GM23338 (cell line): Measurements from ENCODE around the gene ATF7IP2. TPM values are rescaled to one million over a fixed set of nuclear protein-coding genes. Genes with fewer than 3 reads are reported as not detected.
"Not testable (repeated sequence)": the region's sequence is repeated elsewhere in the genome, so short reads cannot be mapped to it uniquely, and the experiment has no call there.

ENCODE experiments used
- ATAC-seq: fragments of 200-7000 bp; cut with Tn5 transposase; 3 replicates; pipeline ENCODE4 v1.9.1; 2020
- DNase-seq: peaks from one replicate; pipeline ENCODE4 v3.0.0-alpha.2; 2015; ENCODE audit warnings: low spot score
- H2AFZ ChIP-seq: fragments of 200-600 bp; sonication (generic); 2 replicates; pipeline ENCODE4 v1.8.0; 2016; ENCODE audit warnings: antibody characterized with exemption, mild to moderate bottlenecking, moderate library complexity
- H3F3A ChIP-seq: fragments of 200-600 bp; sonication (generic); replicated peaks from 2 replicates; pipeline ENCODE4 v1.8.0; 2017; ENCODE audit warnings: antibody characterized with exemption, mixed run types, low read depth
- H3K27ac ChIP-seq: fragments of 200-600 bp; sonication (generic); 2 replicates; pipeline ENCODE4 v1.6.1; 2016; ENCODE audit warnings: low read depth
- H3K27me3 ChIP-seq: fragments of 200-600 bp; sonication (generic); 2 replicates; pipeline ENCODE4 v1.8.0; 2016; ENCODE audit warnings: mild to moderate bottlenecking, mixed run types, moderate library complexity; ENCODE audit not compliant: insufficient read depth
- H3K36me3 ChIP-seq: fragments of 200-600 bp; sonication (generic); 2 replicates; pipeline ENCODE4 v1.8.0; 2016; ENCODE audit warnings: mild to moderate bottlenecking; ENCODE audit not compliant: insufficient read depth
- H3K4me1 ChIP-seq: fragments of 200-600 bp; sonication (generic); 2 replicates; pipeline ENCODE4 v1.8.0; 2016; ENCODE audit warnings: mild to moderate bottlenecking, moderate library complexity; ENCODE audit not compliant: insufficient read depth
- H3K4me2 ChIP-seq: fragments of 200-600 bp; sonication (generic); 2 replicates; pipeline ENCODE4 v1.7.1; 2017; ENCODE audit warnings: mixed run types
- H3K4me3 ChIP-seq: fragments of 200-600 bp; sonication (generic); 2 replicates; pipeline ENCODE4 v1.6.1; 2016; ENCODE audit warnings: mixed run types
- H3K79me2 ChIP-seq: fragments of 200-600 bp; sonication (generic); replicated peaks from 2 replicates; pipeline ENCODE4 v1.8.0; 2017; ENCODE audit warnings: mild to moderate bottlenecking; ENCODE audit not compliant: insufficient read depth
- H3K9me2 ChIP-seq: fragments of 200-600 bp; sonication (generic); 2 replicates; pipeline ENCODE4 v1.8.0; 2017; ENCODE audit not compliant: insufficient read depth
- H4K20me1 ChIP-seq: fragments of 200-600 bp; sonication (generic); replicated peaks from 2 replicates; pipeline ENCODE4 v1.8.0; 2017; ENCODE audit warnings: mild to moderate bottlenecking; ENCODE audit not compliant: insufficient read depth
- H3K27ac Mint-ChIP-seq: 2 replicates; pipeline ENCODE4 v1.8.0; 2020; ENCODE audit warnings: inconsistent platforms, mild to moderate bottlenecking, moderate library complexity, mixed read lengths
- H3K27me3 Mint-ChIP-seq: 3 replicates; pipeline ENCODE4 v1.8.0; 2022; ENCODE audit warnings: low read depth, mild to moderate bottlenecking, moderate library complexity, mixed read lengths, inconsistent platforms; ENCODE audit not compliant: insufficient read depth, poor library complexity
- H3K36me3 Mint-ChIP-seq: 3 replicates; pipeline ENCODE4 v1.8.0; 2021; ENCODE audit warnings: low read depth, mild to moderate bottlenecking, inconsistent platforms, moderate library complexity, mixed read lengths
- H3K4me1 Mint-ChIP-seq: 3 replicates; pipeline ENCODE4 v1.8.0; 2020; ENCODE audit warnings: mild to moderate bottlenecking, inconsistent platforms, mixed read lengths
- H3K4me3 Mint-ChIP-seq: 3 replicates; pipeline ENCODE4 v1.8.0; 2021; ENCODE audit warnings: moderate library complexity, mild to moderate bottlenecking, inconsistent platforms, mixed read lengths
- H3K9me3 Mint-ChIP-seq: 3 replicates; pipeline ENCODE4 v1.8.0; 2020; ENCODE audit warnings: moderate library complexity, mild to moderate bottlenecking, inconsistent platforms, mixed read lengths
- CREB1 ChIP-seq: fragments of 250-450 bp; sonication (Bioruptor Pico); IDR thresholded peaks from 2 replicates; pipeline ENCODE4 v1.5.0; 2020; ENCODE audit warnings: low read depth, mild to moderate bottlenecking, moderate library complexity
- CTCF ChIP-seq, 2 experiments: fragments of 200-600 bp in 1 of 2; sonication (generic) in 1 of 2; conservative IDR thresholded peaks; 2 replicates each; pipeline versions ENCODE4 v1.5.1 to v1.6.1; 2016 to 2017; ENCODE audit warnings: antibody characterized with exemption in 2 of 2, low read depth in 2 of 2, mild to moderate bottlenecking in 2 of 2, moderate library complexity in 1 of 2
- ETS1 ChIP-seq: IDR thresholded peaks from 2 replicates; pipeline ENCODE4 v1.6.1; 2016; ENCODE audit warnings: antibody characterized with exemption
- EZH2 ChIP-seq: fragments of 200-600 bp; sonication (generic); IDR thresholded peaks from one replicate; pipeline ENCODE4 v1.8.0; 2017; ENCODE audit warnings: antibody characterized with exemption, mild to moderate bottlenecking, low read depth; ENCODE audit not compliant: unreplicated experiment
- JUNB ChIP-seq: IDR thresholded peaks from one replicate; pipeline ENCODE4 v1.6.1; 2016; ENCODE audit warnings: antibody characterized with exemption; ENCODE audit not compliant: unreplicated experiment
- NANOG ChIP-seq: IDR thresholded peaks from 2 replicates; pipeline ENCODE4 v1.6.1; 2016; ENCODE audit warnings: antibody characterized with exemption, borderline replicate concordance
- REST ChIP-seq: IDR thresholded peaks from one replicate; pipeline ENCODE4 v1.6.1; 2018; ENCODE audit warnings: antibody characterized with exemption; ENCODE audit not compliant: unreplicated experiment
- STAT1 ChIP-seq: IDR thresholded peaks from one replicate; pipeline ENCODE4 v1.6.1; 2016; ENCODE audit warnings: antibody characterized with exemption; ENCODE audit not compliant: unreplicated experiment
- ZNF114 ChIP-seq: fragments of 250-450 bp; sonication (Bioruptor Pico); IDR thresholded peaks from 2 replicates; pipeline ENCODE4 v1.5.0; 2020; ENCODE audit warnings: mild to moderate bottlenecking, moderate library complexity
- ZNF331 ChIP-seq: fragments of 250-450 bp; sonication (Bioruptor Pico); IDR thresholded peaks from 2 replicates; pipeline ENCODE4 v1.5.0; 2020; ENCODE audit warnings: low read depth, mild to moderate bottlenecking, moderate library complexity
- polyA plus RNA-seq: library from polyadenylated mRNA; unstranded; fragments of >200 nt; fragmentation: Nextera tagmentation; extraction: Ambion mirVana; gene quantifications from 2 replicates; pipeline ENCODE4 v1.2.1, GENCODE V29; 2016
- total RNA-seq: library from RNA; depleted of rRNA; stranded (reverse); fragments of >200 nt; shearing (Covaris generic); gene quantifications from 2 replicates; pipeline ENCODE4 v1.2.3, GENCODE V29; 2014

The ATF7IP2 gene
- total and polyA plus RNA-seq, 2 experiments from 2014 or later, result 27.9 to 55.7 TPM

GRCh38 chr16:10429299-10429969 is 43.6 kb downstream of the ATF7IP2 start:
- H3K27me3 ChIP-seq, ATAC-seq: not testable (repeated sequence)
- peaks cover 14% of the 10 kb centered on the region; the same call in 1 of the 2 replicates for H3K36me3 ChIP-seq

GRCh38 chr16:10441726-10442125 is 55.9 kb downstream of the ATF7IP2 start:
- Histone ChIP-seq H3K9me2 (peaks cover 3% of the 10 kb centered on the region; the same call in 1 of the 2 replicates), H2AFZ (no peak overlapping the region), H3K4me2 (no peak overlapping the region), H3K4me3 (no peak overlapping the region), H4K20me1 (no peaks in the 10 kb centered on the region; the same call in 1 of the 2 replicates), H3K36me3 (peaks cover 46% of the 10 kb centered on the region), H3K27me3 (no peaks in the 10 kb centered on the region), H3F3A (no peaks in the 10 kb centered on the region), H3K27ac (no peak overlapping the region), H3K4me1 (no peaks in the 10 kb centered on the region), H3K79me2 (no peaks in the 10 kb centered on the region)
- ATAC-seq (no peak), DNase-seq (peak; percentile 9)
- Mint-ChIP-seq H3K4me3 (no peak overlapping the region), H3K9me3 (peaks cover 64% of the 10 kb centered on the region), H3K27me3 (peaks cover 2% of the 10 kb centered on the region), H3K27ac (no peak overlapping the region), H3K36me3 (peaks cover 83% of the 10 kb centered on the region), H3K4me1 (no peaks in the 10 kb centered on the region)
- no peak for TF ChIP-seq CTCF (conservative IDR thresholded peaks at IDR 0.05; ENCODE audit: low read depth in 2 of 2)
- TF ChIP-seq STAT1, result no peak
- TF ChIP-seq REST, result no peak
- TF ChIP-seq ETS1, result no peak
- no peak for TF ChIP-seq CREB1
- no peak for TF ChIP-seq EZH2
- no peak for TF ChIP-seq ZNF114 (CRISPR knock-in tag)
- TF ChIP-seq ZNF331 (CRISPR knock-in tag), result no peak
- no peak for TF ChIP-seq NANOG
- TF ChIP-seq JUNB, result no peak

More at GRCh38 chr16:10429299-10429969, 43.6 kb downstream of the ATF7IP2 start:
- not testable (repeated sequence) for H3K27ac ChIP-seq, H2AFZ ChIP-seq, H3K4me2 ChIP-seq, H3K4me3 Mint-ChIP-seq, H4K20me1 ChIP-seq, H3F3A ChIP-seq, DNase-seq, H3K4me1 ChIP-seq, H3K4me1 Mint-ChIP-seq, H3K79me2 ChIP-seq, H3K27ac Mint-ChIP-seq, H3K9me2 ChIP-seq, H3K9me3 Mint-ChIP-seq, H3K4me3 ChIP-seq, H3K27me3 Mint-ChIP-seq
- peaks cover 19% of the 10 kb centered on the region for H3K36me3 Mint-ChIP-seq
